Fibroblast of mammary gland (primary cell): ENCODE results near the gene TASOR2.

Experiments
- DNase-seq: peaks from one replicate; pipeline ENCODE4 v3.0.0-alpha.2; 2010; ENCODE audit warnings: low read depth
- H3K4me3 ChIP-seq: 2 replicates; pipeline ENCODE4 v1.5.1; 2011; ENCODE audit warnings: low read depth, mild to moderate bottlenecking, low read length, moderate library complexity; ENCODE audit not compliant: control insufficient read depth
- CTCF ChIP-seq: conservative IDR thresholded peaks from 2 replicates; pipeline ENCODE4 v1.5.1; 2011; ENCODE audit warnings: low read depth, low read length, inconsistent platforms; ENCODE audit not compliant: control insufficient read depth, insufficient read depth

Gene TASOR2

DNA sequence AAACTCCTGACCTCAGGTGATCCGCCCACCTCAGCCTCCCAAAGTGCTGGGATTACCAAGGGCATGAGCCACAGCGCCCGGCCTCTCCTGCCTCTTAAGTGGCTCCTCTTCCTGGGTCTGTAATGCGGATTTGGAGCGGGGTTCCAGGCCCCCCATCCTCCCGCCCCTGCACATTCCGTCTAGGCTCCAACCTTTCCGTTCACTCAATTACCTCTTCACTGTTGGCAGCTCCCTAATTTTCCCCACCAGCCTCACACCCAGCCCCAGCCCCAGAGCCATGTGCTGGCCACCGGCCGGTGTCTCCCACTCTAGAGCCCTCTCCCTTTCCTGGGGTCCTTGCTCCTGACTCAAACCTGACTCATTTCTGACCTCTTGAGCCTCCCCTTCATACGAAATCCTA is 34.9 kb upstream of the TASOR2 start:
- TF ChIP-seq CTCF = no peak
- DNase-seq = no peak
- no peak overlapping the region for H3K4me3 ChIP-seq

DNA sequence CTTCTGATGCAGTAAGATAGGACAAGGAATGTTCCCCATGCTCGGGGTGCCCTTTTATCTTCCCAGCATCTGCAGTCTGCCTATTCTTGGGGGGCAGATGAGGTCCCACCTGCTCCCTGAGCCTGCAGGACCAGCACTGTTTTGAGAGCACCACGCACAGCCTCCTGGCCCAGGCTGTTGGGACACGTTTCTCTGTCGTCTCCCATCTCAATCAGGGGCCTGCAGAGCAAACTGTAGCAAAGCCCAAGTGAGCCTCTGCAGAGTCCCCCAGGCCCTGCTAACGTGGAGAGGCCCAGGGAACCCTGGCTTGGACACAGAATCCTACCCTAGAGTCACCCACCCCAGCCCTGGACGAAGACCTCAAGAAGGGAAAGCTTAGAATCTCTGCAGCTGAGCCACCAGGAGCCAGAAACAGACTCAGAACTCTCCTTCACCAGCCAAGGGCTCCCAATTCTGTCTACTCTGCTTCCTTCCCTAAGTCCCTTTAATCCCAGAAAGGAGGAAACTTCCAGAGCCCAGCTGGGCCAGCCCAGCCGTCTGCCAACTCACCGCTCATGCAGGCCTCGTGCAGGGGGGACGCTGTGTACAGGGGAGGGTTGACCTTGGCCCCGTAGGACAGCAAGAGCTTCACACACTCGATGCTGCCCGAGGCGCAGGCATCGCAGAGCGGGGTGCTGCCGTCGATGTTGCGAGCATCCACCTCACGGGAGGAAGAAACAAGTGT is 33.8 kb upstream of the TASOR2 start:
- no peak overlapping the region for H3K4me3 ChIP-seq
- DNase-seq = no peak
- TF ChIP-seq CTCF = no peak

DNA sequence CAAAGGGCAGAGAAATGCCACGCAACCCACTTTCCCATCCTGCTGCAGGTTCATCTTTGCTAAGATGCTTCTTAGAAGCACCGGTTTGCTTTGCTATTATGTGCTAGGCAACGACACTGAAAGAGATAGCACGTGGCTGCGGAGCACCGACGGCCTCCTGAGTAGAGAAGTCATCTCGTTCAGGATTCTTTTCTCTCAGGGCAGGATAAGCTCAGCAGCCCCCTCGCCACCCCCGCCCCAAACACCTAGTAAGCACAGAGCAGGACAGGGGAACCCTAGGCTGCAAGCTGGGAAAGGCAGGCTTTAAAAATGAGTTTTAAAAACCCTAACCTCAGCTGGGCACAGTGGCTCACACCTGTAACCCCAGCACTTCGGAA is 33.3 kb upstream of the TASOR2 start:
- DNase-seq = no peak
- H3K4me3 ChIP-seq = no peak overlapping the region
- no peak for TF ChIP-seq CTCF

GRCh38 chr10:5652746-5653145 is 31.9 kb upstream of the TASOR2 start:
- DNase-seq = no peak
- no peak for TF ChIP-seq CTCF
- no peak overlapping the region for H3K4me3 ChIP-seq

GRCh38 chr10:5654218-5654755 is 30.4 kb upstream of the TASOR2 start:
- no peak for TF ChIP-seq CTCF
- no peak for DNase-seq
- no peak overlapping the region for H3K4me3 ChIP-seq

- no peak overlapping the region for H3K4me3 ChIP-seq
- no peak for DNase-seq
- no peak for TF ChIP-seq CTCF
These were observed 29.5 kb upstream of the TASOR2 start for GRCh38 chr10:5655121-5655520.
